Stimulated activated CD4-positive, alpha-beta T cell treated with anti-CD3 and anti-CD28 coated beads, TNF-alpha, amount 100 ng/mL, for 48 hours (primary cell): ENCODE measurements around the gene MXRA7.

Experiments used
- DNase-seq, 3 donors: peaks; one replicate each; pipeline ENCODE4 v3.0.0-alpha.2; 2020; ENCODE audit warnings: low read depth in 3 of 3

Gene MXRA7

GRCh38 chr17:76677406-76677805, 33.4 kb downstream of the MXRA7 start:
- DNase-seq, result no peak

GRCh38 chr17:76676629-76677028, 34.1 kb downstream of the MXRA7 start:
- no peak for DNase-seq

GRCh38 chr17:76675648-76676047, 35.1 kb downstream of the MXRA7 start:
- no peak for DNase-seq

GRCh38 chr17:76674600-76674999, 36.2 kb downstream of the MXRA7 start:
- no peak for DNase-seq

GRCh38 chr17:76673729-76674128, 37.0 kb downstream of the MXRA7 start:
- DNase-seq, result no peak

- DNase-seq, result no peak
Observed at GRCh38 chr17:76672892-76673291, 37.9 kb downstream of the MXRA7 start.

GRCh38 chr17:76672270-76672851, 38.4 kb downstream of the MXRA7 start:
- no peak for DNase-seq

- no peak for DNase-seq
Observed at GRCh38 chr17:76671912-76672262, 38.9 kb downstream of the MXRA7 start.

GRCh38 chr17:76671123-76671911, 39.4 kb downstream of the MXRA7 start:
- DNase-seq, result peak; percentile 99

GRCh38 chr17:76670718-76671122, 40.0 kb downstream of the MXRA7 start:
- no peak for DNase-seq

GRCh38 chr17:76670020-76670717, 40.6 kb downstream of the MXRA7 start:
- DNase-seq, result no peak

GRCh38 chr17:76667786-76668453, 42.8 kb downstream of the MXRA7 start:
- no peak for DNase-seq

GRCh38 chr17:76667491-76667755, 43.3 kb downstream of the MXRA7 start:
- DNase-seq, result no peak

GRCh38 chr17:76660656-76661042, 50.1 kb downstream of the MXRA7 start:
- DNase-seq, result no peak

- no peak for DNase-seq
Observed at GRCh38 chr17:76659928-76660655, 50.7 kb downstream of the MXRA7 start.

GRCh38 chr17:76658242-76658662, 52.5 kb downstream of the MXRA7 start:
- no peak for DNase-seq

GRCh38 chr17:76657505-76658241, 53.1 kb downstream of the MXRA7 start:
- no peak for DNase-seq

GRCh38 chr17:76654408-76654807, 56.4 kb downstream of the MXRA7 start:
- DNase-seq, result no peak

- no peak for DNase-seq
Observed at GRCh38 chr17:76650504-76650903, 60.3 kb downstream of the MXRA7 start.

GRCh38 chr17:76646712-76647111, 64.1 kb downstream of the MXRA7 start:
- no peak for DNase-seq

GRCh38 chr17:76645481-76645880, 65.3 kb downstream of the MXRA7 start:
- DNase-seq, result no peak
